Mesothelial cell of epicardium (in vitro differentiated cells): ENCODE measurements around the gene TUBB1. TPM values are rescaled to one million over a fixed set of nuclear protein-coding genes. Genes with fewer than 3 reads are reported as not detected.
"Not testable (repeated sequence)": the region's sequence is repeated elsewhere in the genome, so short reads cannot be mapped to it uniquely, and the experiment has no call there.

Experiments
- DNase-seq, 2 experiments: peaks; one replicate each; pipeline ENCODE4 v3.0.0; 2021; ENCODE audit warnings: low spot score in 2 of 2; ENCODE audit not compliant: unreplicated experiment in 2 of 2
- H3K27ac Mint-ChIP-seq: 2 replicates; pipeline ENCODE4 v1.8.0; 2021; ENCODE audit warnings: mixed read lengths
- H3K27me3 Mint-ChIP-seq: 2 replicates; pipeline ENCODE4 v1.8.0; 2021; ENCODE audit warnings: low read depth, mixed read lengths
- H3K36me3 Mint-ChIP-seq: 2 replicates; pipeline ENCODE4 v1.8.0; 2021; ENCODE audit warnings: mixed read lengths
- H3K4me1 Mint-ChIP-seq: 2 replicates; pipeline ENCODE4 v1.8.0; 2021; ENCODE audit warnings: mixed read lengths
- H3K4me3 Mint-ChIP-seq: 2 replicates; pipeline ENCODE4 v1.8.0; 2021; ENCODE audit warnings: mild to moderate bottlenecking, moderate library complexity, mixed read lengths
- H3K9me3 Mint-ChIP-seq: 2 replicates; pipeline ENCODE4 v1.8.0; 2021; ENCODE audit warnings: mixed read lengths
- total RNA-seq: library from RNA; stranded (reverse); gene quantifications from 3 replicates; pipeline ENCODE4 v1.2.1, GENCODE V29; 2021
- TF ChIP-seq, protein P1 (sequence below): fragments of 200-600 bp; sonication (generic); IDR thresholded peaks from one replicate; pipeline ENCODE4 v1.5.0; 2021; ENCODE audit warnings: antibody characterized with exemption; ENCODE audit not compliant: unreplicated experiment

The TUBB1 gene
- total RNA-seq, 1 donor from 2014 or later: not detected

DNA sequence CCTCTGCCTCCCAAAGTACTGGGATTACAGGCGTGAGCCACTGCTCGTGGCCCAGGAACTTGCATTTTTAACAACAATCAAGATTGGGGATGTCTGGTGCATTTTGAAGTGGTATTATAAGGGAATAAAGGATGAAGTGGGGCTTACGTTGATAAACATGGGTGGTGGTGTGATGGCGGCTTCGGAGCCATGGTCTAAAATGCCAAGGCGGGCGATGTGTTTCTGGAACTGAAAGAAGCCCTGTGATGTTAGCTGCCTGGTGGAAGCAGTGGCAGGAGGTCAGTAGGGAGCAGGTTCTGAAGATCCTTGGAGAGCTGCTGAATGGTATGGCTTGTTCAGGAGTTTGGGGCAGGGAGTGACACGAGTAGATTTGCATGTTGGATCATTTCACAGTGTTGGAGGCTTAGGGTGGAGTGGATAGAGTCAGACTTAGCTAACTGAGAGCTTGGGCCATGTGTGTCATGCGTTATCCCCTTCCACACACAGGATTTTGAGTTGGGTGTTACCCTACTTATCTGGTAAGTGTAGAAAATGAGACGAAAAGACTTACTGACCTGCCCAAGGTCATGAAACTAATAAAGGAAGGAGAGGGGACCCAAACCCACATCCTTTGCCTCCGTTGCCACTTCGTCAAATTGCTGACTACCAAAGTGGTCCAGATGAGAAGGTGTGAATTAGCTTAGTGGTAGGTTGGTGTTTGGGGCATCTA, 36.7 kb upstream of the TUBB1 start:
- Mint-ChIP-seq H3K27ac (peak overlapping the region; percentile 83), H3K4me1 (peaks cover 32% of the 10 kb centered on the region), H3K36me3 (peaks cover 10% of the 10 kb centered on the region), H3K4me3 (peak overlapping the region; percentile 85), H3K27me3 (no peaks in the 10 kb centered on the region), H3K9me3 (peaks cover 4% of the 10 kb centered on the region)
- no peak for DNase-seq
- TF ChIP-seq, protein P1, sequence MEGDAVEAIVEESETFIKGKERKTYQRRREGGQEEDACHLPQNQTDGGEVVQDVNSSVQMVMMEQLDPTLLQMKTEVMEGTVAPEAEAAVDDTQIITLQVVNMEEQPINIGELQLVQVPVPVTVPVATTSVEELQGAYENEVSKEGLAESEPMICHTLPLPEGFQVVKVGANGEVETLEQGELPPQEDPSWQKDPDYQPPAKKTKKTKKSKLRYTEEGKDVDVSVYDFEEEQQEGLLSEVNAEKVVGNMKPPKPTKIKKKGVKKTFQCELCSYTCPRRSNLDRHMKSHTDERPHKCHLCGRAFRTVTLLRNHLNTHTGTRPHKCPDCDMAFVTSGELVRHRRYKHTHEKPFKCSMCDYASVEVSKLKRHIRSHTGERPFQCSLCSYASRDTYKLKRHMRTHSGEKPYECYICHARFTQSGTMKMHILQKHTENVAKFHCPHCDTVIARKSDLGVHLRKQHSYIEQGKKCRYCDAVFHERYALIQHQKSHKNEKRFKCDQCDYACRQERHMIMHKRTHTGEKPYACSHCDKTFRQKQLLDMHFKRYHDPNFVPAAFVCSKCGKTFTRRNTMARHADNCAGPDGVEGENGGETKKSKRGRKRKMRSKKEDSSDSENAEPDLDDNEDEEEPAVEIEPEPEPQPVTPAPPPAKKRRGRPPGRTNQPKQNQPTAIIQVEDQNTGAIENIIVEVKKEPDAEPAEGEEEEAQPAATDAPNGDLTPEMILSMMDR: no peak

DNA sequence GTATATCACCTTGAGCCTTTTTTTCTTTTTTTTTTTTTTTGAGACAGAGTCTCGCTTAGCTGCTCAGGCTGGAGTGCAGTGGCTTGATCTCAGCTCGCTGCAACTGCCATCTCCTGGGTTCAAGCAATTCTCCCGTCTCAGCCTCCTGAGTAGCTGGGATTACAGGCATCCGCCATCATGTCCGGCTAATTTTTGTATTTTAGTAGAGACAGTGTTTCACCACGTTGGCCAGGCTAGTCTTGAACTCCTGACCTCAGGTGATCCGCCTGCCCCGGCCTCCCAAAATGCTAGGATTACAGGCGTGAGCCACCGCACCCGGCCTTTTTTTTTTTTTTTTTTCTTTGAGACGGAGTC, 36.1 kb upstream of the TUBB1 start:
- H3K27me3 Mint-ChIP-seq, DNase-seq, H3K27ac Mint-ChIP-seq, H3K9me3 Mint-ChIP-seq: not testable (repeated sequence)
- Mint-ChIP-seq H3K4me3 (peak overlapping the region; percentile 85), H3K4me1 (peaks cover 32% of the 10 kb centered on the region), H3K36me3 (peaks cover 15% of the 10 kb centered on the region)

DNA sequence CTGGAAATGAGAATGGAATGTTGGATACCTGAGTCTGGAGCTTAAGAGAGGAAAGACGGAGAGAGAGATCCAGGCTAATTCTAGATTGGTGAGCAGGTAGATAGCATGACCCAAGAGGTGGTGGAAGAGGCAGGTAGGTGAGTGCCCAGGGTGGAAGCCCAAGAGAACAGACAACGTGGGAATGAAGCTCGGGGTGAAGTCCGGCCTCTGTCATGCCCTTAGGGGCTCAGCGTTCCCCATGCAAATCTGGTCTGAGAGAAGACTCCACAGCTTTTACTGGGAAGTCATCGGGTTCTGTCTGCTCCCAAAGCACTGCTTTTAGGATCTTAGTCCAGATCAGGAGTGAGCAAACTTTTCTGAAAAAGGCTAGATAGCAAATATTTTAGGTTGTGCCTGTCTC, 34.5 kb upstream of the TUBB1 start:
- TF ChIP-seq, protein P1: no peak
- H3K36me3 Mint-ChIP-seq: peaks cover 26% of the 10 kb centered on the region
- H3K4me3 Mint-ChIP-seq: no peak overlapping the region
- no peaks in the 10 kb centered on the region for H3K27me3 Mint-ChIP-seq
- no peak for DNase-seq
- no peak overlapping the region for H3K27ac Mint-ChIP-seq
- H3K9me3 Mint-ChIP-seq: no peaks in the 10 kb centered on the region
- peaks cover 32% of the 10 kb centered on the region for H3K4me1 Mint-ChIP-seq

DNA sequence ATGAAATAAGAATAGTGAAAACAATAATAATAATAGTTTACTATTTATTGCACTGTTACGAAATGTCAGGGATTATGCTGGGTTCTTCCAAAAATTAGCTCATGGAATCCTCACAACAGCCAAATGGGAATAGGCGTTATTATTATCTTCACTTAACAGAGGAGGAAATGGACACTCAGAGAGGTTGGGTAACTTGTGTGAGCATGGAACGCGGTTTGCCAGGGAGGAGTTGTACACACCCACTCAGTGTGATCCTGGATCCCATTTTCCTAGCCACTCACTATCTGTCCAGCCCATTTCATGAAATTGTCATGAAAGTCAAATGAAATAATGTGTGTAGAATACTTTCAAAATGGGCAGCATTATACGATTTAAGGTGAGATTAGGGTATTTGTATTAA, 33.6 kb upstream of the TUBB1 start:
- Mint-ChIP-seq H3K27ac (peak overlapping the region; percentile 41), H3K4me1 (peaks cover 32% of the 10 kb centered on the region), H3K27me3 (no peaks in the 10 kb centered on the region), H3K9me3 (no peaks in the 10 kb centered on the region), H3K4me3 (no peak overlapping the region), H3K36me3 (peaks cover 27% of the 10 kb centered on the region)
- TF ChIP-seq, protein P1: no peak
- DNase-seq: no peak

DNA sequence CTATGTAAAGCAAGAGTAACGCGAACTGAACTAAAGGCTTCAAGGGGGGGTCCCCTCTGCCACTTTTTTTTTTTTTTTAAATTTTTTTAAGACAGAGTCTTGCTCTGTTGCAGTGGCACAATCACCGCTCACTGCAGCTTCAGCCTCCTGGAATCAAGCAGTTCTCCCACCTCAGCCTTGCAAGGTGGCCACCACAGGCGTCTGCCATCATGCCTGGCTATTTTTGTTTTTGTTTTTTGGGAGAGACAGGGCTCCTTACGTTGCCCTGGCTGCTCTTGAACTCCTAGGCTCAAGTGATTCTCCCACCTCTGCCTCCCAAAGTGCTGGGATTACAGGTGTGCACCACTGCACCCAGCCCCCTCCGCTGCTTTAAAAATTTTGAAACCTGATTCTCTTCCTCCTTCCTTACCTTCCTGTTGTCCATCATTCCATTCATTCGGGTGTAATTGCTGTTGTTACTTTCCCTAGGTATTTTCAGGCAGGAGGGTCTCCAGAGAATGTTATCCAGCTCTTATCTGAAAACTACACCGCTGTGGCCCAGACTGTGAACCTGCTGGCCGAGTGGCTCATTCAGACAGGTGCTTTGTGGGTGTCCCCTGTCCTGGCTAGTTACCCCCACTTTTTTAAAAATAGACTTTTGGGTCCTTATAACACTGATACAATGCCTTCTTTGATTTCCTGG, 32.8 kb upstream of the TUBB1 start:
- no peak overlapping the region for H3K4me3 Mint-ChIP-seq
- no peaks in the 10 kb centered on the region for H3K9me3 Mint-ChIP-seq
- no peaks in the 10 kb centered on the region for H3K27me3 Mint-ChIP-seq
- H3K4me1 Mint-ChIP-seq: peaks cover 32% of the 10 kb centered on the region
- DNase-seq: no peak
- H3K36me3 Mint-ChIP-seq: peaks cover 32% of the 10 kb centered on the region
- TF ChIP-seq, protein P1: no peak
- no peak overlapping the region for H3K27ac Mint-ChIP-seq

DNA sequence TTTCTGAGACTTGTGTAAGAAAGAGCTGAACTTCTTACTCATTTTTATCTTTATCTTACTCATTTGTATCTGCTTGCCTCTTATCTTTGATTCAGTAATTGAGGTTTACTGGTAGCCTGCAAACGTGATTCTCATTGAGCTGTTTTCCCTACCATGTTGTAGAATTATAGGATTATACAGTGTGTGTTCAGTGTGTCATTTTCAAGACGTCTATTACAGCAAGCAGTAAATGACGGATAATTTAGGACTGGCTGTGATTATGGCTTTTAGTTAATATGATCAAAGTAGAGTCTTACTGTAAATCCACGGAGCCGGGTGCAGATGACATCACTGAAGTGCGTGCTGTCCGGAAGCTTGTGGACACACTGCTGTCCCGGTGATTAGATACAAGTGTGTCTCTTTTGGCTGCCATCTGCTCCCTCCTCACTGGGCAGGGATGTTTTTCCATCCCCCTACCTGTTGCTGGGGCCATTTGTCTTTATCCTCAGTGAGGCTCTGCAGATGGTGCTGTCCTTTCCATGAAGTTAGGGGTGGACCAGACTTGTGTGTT, 32.2 kb upstream of the TUBB1 start:
- Mint-ChIP-seq H3K36me3 (peaks cover 36% of the 10 kb centered on the region), H3K4me1 (peaks cover 29% of the 10 kb centered on the region), H3K27me3 (no peaks in the 10 kb centered on the region), H3K4me3 (no peak overlapping the region), H3K27ac (no peak overlapping the region), H3K9me3 (no peaks in the 10 kb centered on the region)
- DNase-seq: no peak
- TF ChIP-seq, protein P1: no peak
